Fibroblast of peridontal ligament (primary cell): ENCODE measurements around the gene ZNF107.
"Not testable (repeated sequence)": the region's sequence is repeated elsewhere in the genome, so short reads cannot be mapped to it uniquely, and the experiment has no call there.

ENCODE experiments used
- DNase-seq: peaks from one replicate; pipeline ENCODE4 v3.0.0-alpha.2; 2010; ENCODE audit errors: extremely low read depth

The ZNF107 gene

GRCh38 chr7:64643566-64643965 is 22.4 kb upstream of the ZNF107 start:
- DNase-seq, result no peak

- no peak for DNase-seq
Observed at GRCh38 chr7:64651203-64651602, 14.7 kb upstream of the ZNF107 start.

DNA sequence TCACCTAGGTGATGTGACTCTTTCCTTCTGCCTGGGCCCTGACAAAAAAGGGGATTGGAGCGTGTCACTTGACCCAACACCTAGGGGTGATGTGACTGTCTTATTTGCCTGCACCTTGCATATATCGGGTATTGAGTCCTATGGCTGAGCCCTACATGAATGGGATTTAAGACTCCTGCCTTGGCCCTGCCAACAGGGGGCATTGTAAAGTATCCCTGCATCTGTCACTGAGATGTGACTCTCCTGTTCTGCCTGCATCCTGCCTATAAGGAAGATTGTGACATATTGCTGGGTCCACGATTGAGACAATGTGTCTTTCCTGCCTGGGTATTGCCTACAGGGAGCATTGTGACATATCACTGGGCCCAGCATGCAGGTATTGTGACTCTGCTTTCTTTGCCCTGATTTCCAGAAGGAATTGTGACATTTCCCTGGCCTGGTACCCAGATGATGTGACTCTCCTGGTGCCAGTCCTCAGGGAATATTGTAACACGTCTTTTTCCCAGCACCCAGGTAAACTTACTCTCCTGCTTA is 14.2 kb upstream of the ZNF107 start:
- no peak for DNase-seq

GRCh38 chr7:64653721-64654401 is 12.1 kb upstream of the ZNF107 start:
- no peak for DNase-seq

GRCh38 chr7:64654796-64655548 is 11.0 kb upstream of the ZNF107 start:
- DNase-seq, result no peak

GRCh38 chr7:64655811-64656210 is 10.1 kb upstream of the ZNF107 start:
- DNase-seq, result no peak

DNA sequence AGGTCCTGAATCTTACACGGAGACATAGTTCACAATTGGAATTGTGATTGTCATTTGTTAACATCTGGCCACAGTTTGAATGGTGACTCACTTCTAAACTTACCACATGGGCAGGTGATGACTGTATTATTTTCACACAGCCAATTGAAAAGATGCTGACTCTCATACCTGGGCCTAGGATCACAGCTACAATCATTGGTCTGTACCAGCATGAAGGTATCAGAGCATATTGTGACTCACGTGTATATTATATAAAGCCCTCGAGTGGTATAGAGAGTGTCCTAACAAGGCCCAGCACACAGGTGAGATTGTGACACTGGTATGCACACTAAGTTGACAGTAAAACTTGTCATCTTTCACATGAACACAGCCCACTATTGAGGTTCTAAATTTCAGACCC is 9.4 kb upstream of the ZNF107 start:
- DNase-seq, result no peak

GRCh38 chr7:64662091-64662490 is 3.8 kb upstream of the ZNF107 start:
- DNase-seq, result not testable (repeated sequence)

GRCh38 chr7:64666663-64667050 is 724 bp downstream of the ZNF107 start:
- no peak for DNase-seq

DNA sequence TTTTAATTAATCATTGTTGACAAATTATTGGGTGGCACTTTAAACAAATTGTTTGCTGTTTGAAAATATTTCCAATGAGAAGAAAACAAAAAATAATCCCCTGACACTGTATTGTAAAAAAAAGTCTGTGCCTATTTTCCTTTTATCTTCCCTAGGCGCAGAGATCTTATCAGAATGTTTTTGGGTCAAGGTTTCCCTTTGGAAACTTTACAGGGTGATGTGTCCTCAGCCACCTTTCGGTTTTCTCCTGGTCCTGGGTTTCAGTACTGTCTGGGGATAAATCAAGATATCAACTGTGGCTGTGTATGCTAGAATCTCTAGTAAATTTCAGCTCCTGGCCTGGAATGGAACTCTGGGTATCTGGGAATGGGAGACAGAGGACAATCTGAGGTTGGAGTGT is 1.4 kb downstream of the ZNF107 start:
- no peak for DNase-seq

DNA sequence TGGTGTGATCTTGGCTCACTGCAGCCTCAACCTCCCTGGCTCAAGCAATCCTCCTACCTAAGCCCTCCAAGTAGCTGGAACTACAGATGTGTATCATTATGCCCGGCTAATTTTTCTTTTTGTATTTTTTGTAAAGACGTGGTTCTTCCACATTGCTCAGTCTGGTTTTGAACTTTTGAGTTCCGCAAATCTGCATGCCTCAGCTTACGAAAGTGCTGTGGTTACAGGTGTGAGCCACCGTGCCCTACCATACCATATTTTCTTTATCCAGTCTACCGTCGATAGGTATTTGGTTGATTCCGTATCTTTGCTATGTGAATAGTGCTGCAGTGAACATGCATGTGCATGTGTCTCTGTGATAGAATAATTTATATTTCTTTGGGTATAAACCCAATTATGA is 6.5 kb downstream of the ZNF107 start:
- no peak for DNase-seq

GRCh38 chr7:64685091-64685490 is 19.2 kb downstream of the ZNF107 start:
- DNase-seq, result no peak

- no peak for DNase-seq
Observed at GRCh38 chr7:64685741-64686140, 19.8 kb downstream of the ZNF107 start.

GRCh38 chr7:64686493-64687184 is 20.7 kb downstream of the ZNF107 start:
- no peak for DNase-seq

DNA sequence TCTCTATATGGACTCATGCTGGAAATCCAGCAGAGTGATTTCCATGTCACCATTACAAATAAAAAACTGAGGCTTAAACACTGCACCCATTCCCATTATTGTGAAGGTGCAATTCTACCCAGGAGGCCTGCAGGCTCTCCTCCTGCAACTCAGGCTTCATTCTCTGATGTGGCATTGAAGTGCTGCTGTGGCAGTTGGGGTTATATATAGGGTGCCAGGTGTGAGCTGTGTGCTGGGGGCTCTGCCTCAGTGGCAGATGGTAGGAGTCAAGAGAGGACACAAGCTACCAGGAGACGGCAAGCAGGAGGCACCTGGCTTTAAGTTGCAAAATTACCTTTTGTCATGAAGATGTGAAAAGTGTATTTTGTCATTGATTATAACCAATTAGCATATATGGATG is 21.3 kb downstream of the ZNF107 start:
- no peak for DNase-seq

- DNase-seq, result no peak
Observed at GRCh38 chr7:64688988-64689387, 23.1 kb downstream of the ZNF107 start.

GRCh38 chr7:64691831-64692230 is 25.9 kb downstream of the ZNF107 start:
- DNase-seq, result no peak

DNA sequence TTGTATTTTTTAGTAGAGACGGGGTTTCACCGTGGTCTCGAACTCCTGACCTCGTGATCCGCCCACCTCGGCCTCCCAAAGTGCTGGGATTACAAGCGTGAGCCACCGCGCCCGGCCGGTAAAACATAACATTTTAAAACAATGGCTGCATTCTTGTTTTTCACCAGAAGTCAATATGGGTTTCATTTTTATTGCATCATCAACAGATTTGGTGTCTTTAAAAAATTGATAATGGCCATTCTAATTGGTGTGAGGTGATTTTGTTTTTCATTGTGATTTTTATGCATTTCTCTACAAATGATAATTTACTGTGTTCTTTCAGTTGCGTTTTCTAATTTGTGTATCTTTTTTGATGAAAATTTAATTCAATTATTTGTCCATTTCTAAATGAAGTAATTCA is 31.9 kb downstream of the ZNF107 start:
- not testable (repeated sequence) for DNase-seq

DNA sequence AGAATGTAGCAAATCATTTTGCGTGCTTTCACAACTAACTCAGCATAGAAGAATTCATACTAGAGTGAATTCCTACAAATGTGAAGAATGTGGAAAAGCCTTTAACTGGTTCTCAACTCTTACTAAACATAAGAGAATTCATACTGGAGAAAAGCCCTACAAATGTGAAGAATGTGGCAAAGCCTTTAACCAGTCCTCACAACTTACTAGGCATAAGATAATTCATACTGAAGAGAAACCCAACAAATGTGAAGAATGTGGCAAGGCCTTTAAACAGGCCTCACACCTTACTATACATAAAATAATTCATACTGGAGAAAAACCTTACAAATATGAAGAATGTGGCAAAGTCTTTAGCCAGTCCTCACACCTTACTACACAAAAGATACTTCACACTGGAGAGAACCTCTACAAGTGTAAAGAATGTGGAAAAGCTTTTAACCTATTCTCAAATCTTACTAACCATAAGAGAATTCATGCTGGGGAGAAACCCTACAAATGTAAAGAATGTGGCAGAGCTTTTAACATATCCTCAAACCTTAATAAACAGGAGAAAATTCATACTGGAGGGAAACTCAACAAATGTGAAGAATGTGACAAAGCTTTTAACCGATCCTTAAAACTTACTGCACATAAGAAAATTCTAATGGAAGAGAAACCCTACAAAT is 40.8 kb downstream of the ZNF107 start:
- DNase-seq, result no peak

DNA sequence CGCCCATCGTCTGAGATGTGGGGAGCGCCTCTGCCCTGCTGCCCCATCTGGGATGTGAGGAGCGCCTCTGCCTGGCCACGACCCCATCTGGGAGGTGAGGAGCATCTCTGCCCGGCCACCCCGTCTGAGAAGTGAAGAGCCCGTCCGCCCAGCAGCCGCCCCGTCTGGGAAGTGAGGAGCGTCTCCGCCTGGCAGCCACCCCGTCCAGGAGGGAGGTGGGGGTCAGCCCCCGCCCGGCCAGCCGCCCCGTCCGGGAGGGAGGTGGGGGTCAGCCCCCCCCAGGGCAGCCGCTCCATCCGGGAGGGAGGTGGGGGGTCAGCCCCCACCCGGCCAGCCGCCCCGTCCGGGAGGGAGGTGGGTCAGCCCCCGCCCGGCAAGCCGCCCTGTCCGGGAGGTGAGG is 52.0 kb downstream of the ZNF107 start:
- DNase-seq, result not testable (repeated sequence)

GRCh38 chr7:64729089-64729848 is 63.3 kb downstream of the ZNF107 start:
- DNase-seq, result no peak
